PFSK-1 (cell line): ENCODE results near the gene NAA16.

Source experiments
- FOXP2 ChIP-seq: optimal IDR thresholded peaks from 2 replicates; pipeline ENCODE3; 2011; ENCODE audit warnings: borderline replicate concordance, control low read depth, inconsistent platforms; ENCODE audit not compliant: insufficient read depth; ENCODE audit errors: extremely low read length, extremely low read depth
- POLR2AphosphoS5 ChIP-seq: IDR thresholded peaks from 2 replicates; pipeline ENCODE4 v1.6.1; 2012; ENCODE audit warnings: low read depth, mild to moderate bottlenecking, control low read depth, low read length, moderate library complexity
- SIN3A ChIP-seq: IDR thresholded peaks from 2 replicates; pipeline ENCODE4 v1.6.1; 2012; ENCODE audit warnings: mild to moderate bottlenecking, low read length, moderate library complexity, borderline replicate concordance; ENCODE audit not compliant: insufficient read depth
- TAF1 ChIP-seq: IDR thresholded peaks from 2 replicates; pipeline ENCODE4 v1.6.1; 2012; ENCODE audit warnings: low read length, control low read depth, borderline replicate concordance; ENCODE audit not compliant: insufficient read depth
- TF ChIP-seq, protein P1 (sequence below), 2 experiments: IDR thresholded peaks; 2 replicates each; pipeline versions ENCODE4 v1.6.1 to v1.8.0; 2011 to 2012; ENCODE audit warnings: low read depth in 2 of 2, low read length in 2 of 2, control low read depth in 1 of 2, inconsistent platforms in 1 of 2, mild to moderate bottlenecking in 1 of 2, moderate library complexity in 1 of 2; ENCODE audit not compliant: insufficient read depth in 1 of 2

DNA sequence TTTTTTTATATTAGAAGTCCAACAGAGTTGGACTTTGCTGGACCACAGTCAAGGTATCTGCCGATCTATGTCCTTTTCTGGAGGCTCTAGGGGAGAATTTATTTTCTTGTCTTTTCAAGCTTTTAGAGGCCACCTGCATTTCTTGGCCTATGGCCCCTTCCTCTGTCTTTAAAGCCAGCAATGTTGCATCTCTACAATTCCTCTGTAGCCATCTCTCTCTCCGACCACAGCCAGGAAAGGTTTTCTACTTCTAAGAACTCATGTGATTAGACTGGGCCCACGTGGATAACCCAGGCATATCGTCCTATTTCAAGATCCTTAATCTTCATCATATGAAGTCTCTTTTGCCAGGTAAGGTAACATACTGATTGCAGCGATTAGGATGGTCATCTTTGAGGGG is 102.8 kb downstream of the NAA16 start:
- TF ChIP-seq POLR2AphosphoS5 (no peak), SIN3A (no peak), TAF1 (no peak), FOXP2 (no peak)
- TF ChIP-seq, protein P1, sequence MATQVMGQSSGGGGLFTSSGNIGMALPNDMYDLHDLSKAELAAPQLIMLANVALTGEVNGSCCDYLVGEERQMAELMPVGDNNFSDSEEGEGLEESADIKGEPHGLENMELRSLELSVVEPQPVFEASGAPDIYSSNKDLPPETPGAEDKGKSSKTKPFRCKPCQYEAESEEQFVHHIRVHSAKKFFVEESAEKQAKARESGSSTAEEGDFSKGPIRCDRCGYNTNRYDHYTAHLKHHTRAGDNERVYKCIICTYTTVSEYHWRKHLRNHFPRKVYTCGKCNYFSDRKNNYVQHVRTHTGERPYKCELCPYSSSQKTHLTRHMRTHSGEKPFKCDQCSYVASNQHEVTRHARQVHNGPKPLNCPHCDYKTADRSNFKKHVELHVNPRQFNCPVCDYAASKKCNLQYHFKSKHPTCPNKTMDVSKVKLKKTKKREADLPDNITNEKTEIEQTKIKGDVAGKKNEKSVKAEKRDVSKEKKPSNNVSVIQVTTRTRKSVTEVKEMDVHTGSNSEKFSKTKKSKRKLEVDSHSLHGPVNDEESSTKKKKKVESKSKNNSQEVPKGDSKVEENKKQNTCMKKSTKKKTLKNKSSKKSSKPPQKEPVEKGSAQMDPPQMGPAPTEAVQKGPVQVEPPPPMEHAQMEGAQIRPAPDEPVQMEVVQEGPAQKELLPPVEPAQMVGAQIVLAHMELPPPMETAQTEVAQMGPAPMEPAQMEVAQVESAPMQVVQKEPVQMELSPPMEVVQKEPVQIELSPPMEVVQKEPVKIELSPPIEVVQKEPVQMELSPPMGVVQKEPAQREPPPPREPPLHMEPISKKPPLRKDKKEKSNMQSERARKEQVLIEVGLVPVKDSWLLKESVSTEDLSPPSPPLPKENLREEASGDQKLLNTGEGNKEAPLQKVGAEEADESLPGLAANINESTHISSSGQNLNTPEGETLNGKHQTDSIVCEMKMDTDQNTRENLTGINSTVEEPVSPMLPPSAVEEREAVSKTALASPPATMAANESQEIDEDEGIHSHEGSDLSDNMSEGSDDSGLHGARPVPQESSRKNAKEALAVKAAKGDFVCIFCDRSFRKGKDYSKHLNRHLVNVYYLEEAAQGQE (IDR thresholded peaks at IDR 0.05; ENCODE audit: insufficient read depth in 1 of 2, low read depth in 2 of 2, low read length in 2 of 2): no peak
